ENCODE data around the gene NMS.

NMS gene

DNA sequence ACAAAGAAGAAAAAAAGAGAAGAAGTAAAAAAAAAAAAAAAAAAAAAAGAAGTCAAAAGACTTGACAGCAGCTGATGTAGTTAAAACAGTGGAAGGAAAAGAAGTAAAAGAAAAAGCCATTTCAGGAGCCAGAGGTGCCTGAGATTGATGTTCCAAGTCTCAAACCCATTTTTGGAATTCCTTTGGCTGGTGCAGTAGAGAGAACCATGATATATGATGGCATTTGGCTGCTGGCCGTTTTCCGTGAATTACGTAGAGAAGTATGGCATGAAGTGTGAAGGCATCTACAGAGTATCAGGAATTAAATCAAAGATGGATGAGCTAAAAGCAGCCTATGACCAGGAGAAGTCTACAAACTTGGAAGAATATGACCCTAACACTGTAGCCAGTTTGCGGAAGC lies 45.2 kb upstream of the NMS start:
- TF ChIP-seq, protein P1, sequence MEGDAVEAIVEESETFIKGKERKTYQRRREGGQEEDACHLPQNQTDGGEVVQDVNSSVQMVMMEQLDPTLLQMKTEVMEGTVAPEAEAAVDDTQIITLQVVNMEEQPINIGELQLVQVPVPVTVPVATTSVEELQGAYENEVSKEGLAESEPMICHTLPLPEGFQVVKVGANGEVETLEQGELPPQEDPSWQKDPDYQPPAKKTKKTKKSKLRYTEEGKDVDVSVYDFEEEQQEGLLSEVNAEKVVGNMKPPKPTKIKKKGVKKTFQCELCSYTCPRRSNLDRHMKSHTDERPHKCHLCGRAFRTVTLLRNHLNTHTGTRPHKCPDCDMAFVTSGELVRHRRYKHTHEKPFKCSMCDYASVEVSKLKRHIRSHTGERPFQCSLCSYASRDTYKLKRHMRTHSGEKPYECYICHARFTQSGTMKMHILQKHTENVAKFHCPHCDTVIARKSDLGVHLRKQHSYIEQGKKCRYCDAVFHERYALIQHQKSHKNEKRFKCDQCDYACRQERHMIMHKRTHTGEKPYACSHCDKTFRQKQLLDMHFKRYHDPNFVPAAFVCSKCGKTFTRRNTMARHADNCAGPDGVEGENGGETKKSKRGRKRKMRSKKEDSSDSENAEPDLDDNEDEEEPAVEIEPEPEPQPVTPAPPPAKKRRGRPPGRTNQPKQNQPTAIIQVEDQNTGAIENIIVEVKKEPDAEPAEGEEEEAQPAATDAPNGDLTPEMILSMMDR (IDR thresholded peaks at IDR 0.05; ENCODE audit: low read depth, low read length): no peak
- no peak for TF ChIP-seq EZH2phosphoT487 (IDR thresholded peaks at IDR 0.05; ENCODE audit: low read depth)
- Histone ChIP-seq H3K27me3 (ENCODE audit: low read depth, low read length) (no peaks in the 10 kb centered on the region), H3K9ac (ENCODE audit: low read length) (no peak overlapping the region), H3K4me3 (ENCODE audit: low read length) (no peak overlapping the region), H3K27ac (ENCODE audit: low read length) (no peak overlapping the region), H3K4me1 (ENCODE audit: low read length) (peaks cover 15% of the 10 kb centered on the region), H2AFZ (ENCODE audit: low read depth, low read length) (no peak overlapping the region), H4K20me1 (ENCODE audit: insufficient read depth, low read length) (no peaks in the 10 kb centered on the region), H3K36me3 (replicated peaks; ENCODE audit: low read depth, low read length) (no peaks in the 10 kb centered on the region), H3K4me2 (ENCODE audit: low read length) (no peak overlapping the region), H3K79me2 (ENCODE audit: low read length) (no peaks in the 10 kb centered on the region), H3K9me3 (ENCODE audit: insufficient read depth, low read length) (no peaks in the 10 kb centered on the region)

DNA sequence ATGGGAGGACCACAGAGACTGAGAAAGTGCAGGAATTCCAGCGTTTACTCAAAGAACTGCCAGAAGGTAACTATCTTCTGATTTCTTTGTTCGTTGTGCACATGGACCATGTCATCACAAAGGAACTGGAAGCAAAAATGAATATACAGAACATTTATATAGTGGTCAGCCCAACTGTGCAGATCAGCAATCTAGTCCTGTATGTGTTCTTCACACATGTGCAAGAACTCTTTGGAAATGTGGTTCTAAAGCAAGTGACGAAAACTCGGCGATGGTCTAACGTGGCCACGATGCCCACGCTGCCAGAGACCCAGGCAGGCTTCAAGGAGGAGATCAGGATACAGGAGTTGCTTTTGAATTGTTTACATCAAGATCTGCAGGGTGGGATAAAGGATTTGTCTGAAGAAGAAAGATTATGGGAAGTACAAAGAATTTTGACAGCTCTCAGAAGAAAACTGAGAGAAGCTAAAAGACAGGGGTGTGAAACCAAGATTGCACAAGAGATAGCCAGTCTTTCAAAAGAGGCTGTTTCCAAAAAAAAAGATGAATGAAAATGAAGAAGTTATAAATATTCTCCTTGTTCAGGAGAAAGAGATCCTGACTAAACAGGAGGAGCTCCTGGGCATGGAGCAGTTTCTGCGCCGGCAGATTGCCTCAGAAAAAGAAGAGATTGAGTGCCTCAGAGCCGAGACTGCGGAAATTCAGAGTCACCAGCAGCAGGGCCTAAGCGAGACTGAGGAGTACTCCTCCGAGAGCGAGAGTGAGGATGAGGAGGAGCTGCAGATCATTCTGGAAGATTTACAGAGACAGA lies 44.5 kb upstream of the NMS start:
- Histone ChIP-seq H3K4me3 (ENCODE audit: low read length) (no peak overlapping the region), H2AFZ (ENCODE audit: low read depth, low read length) (no peak overlapping the region), H3K9me3 (ENCODE audit: insufficient read depth, low read length) (no peaks in the 10 kb centered on the region), H3K27ac (ENCODE audit: low read length) (no peak overlapping the region), H3K4me2 (ENCODE audit: low read length) (no peak overlapping the region), H4K20me1 (ENCODE audit: insufficient read depth, low read length) (no peaks in the 10 kb centered on the region), H3K36me3 (replicated peaks; ENCODE audit: low read depth, low read length) (no peaks in the 10 kb centered on the region), H3K9ac (ENCODE audit: low read length) (no peak overlapping the region), H3K27me3 (ENCODE audit: low read depth, low read length) (no peaks in the 10 kb centered on the region), H3K79me2 (ENCODE audit: low read length) (no peaks in the 10 kb centered on the region), H3K4me1 (ENCODE audit: low read length) (peaks cover 15% of the 10 kb centered on the region)
- TF ChIP-seq, protein P1 (IDR thresholded peaks at IDR 0.05; ENCODE audit: low read depth, low read length): no peak
- no peak for TF ChIP-seq EZH2phosphoT487 (IDR thresholded peaks at IDR 0.05; ENCODE audit: low read depth)

DNA sequence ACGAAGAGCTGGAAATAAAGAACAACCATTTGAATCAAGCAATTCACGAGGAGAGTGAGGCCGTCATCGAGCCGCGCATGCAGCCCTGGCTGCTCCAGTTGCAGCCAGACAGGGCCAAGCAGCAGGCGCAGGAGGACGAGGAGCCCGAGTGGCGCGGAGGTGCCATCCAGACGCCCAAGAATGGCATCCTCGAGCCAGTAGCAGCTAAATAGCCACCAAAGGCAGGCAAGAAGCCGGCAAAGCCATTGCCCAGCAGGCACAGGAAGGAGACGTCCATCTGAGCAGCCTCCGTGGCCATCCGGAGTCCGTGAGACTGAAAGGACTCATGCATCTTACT lies 43.9 kb upstream of the NMS start:
- peaks cover 15% of the 10 kb centered on the region for H3K4me1 ChIP-seq (ENCODE audit: low read length)
- no peaks in the 10 kb centered on the region for H3K27me3 ChIP-seq (ENCODE audit: low read depth, low read length)
- H3K4me3 ChIP-seq (ENCODE audit: low read length): no peak overlapping the region
- H3K9ac ChIP-seq (ENCODE audit: low read length): no peak overlapping the region
- no peaks in the 10 kb centered on the region for H3K36me3 ChIP-seq (replicated peaks; ENCODE audit: low read depth, low read length)
- no peak overlapping the region for H2AFZ ChIP-seq (ENCODE audit: low read depth, low read length)
- no peaks in the 10 kb centered on the region for H3K79me2 ChIP-seq (ENCODE audit: low read length)
- no peak for TF ChIP-seq EZH2phosphoT487 (IDR thresholded peaks at IDR 0.05; ENCODE audit: low read depth)
- TF ChIP-seq, protein P1 (IDR thresholded peaks at IDR 0.05; ENCODE audit: low read depth, low read length): no peak
- no peak overlapping the region for H3K27ac ChIP-seq (ENCODE audit: low read length)
- H4K20me1 ChIP-seq (ENCODE audit: insufficient read depth, low read length): no peaks in the 10 kb centered on the region
- no peaks in the 10 kb centered on the region for H3K9me3 ChIP-seq (ENCODE audit: insufficient read depth, low read length)
- H3K4me2 ChIP-seq (ENCODE audit: low read length): no peak overlapping the region

DNA sequence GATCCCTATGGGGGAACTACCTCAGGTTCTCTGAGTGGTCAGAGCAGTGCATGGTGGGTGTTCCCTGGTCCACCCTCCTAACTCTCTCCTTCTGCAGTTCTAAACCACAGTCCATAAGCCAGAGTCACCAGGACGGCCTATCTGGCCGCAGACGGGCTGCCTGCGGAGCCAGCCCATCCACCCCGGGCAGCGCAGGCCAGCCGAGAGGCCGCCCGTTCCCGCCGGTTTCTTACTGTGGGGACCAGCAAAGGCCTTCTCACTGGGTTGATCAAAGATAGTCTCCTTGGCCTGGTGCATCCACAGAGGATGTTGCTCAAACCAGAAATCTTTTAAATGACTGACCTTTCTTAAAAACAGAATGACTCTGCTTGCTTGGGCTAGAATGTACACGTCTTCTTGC lies 43.2 kb upstream of the NMS start:
- H3K27me3 ChIP-seq (ENCODE audit: low read depth, low read length): no peaks in the 10 kb centered on the region
- H3K4me3 ChIP-seq (ENCODE audit: low read length): no peak overlapping the region
- no peak overlapping the region for H3K4me2 ChIP-seq (ENCODE audit: low read length)
- no peaks in the 10 kb centered on the region for H3K36me3 ChIP-seq (replicated peaks; ENCODE audit: low read depth, low read length)
- no peaks in the 10 kb centered on the region for H4K20me1 ChIP-seq (ENCODE audit: insufficient read depth, low read length)
- no peak overlapping the region for H2AFZ ChIP-seq (ENCODE audit: low read depth, low read length)
- no peaks in the 10 kb centered on the region for H3K9me3 ChIP-seq (ENCODE audit: insufficient read depth, low read length)
- H3K79me2 ChIP-seq (ENCODE audit: low read length): no peaks in the 10 kb centered on the region
- no peak overlapping the region for H3K27ac ChIP-seq (ENCODE audit: low read length)
- TF ChIP-seq, protein P1 (IDR thresholded peaks at IDR 0.05; ENCODE audit: low read depth, low read length): no peak
- no peak for TF ChIP-seq EZH2phosphoT487 (IDR thresholded peaks at IDR 0.05; ENCODE audit: low read depth)
- peaks cover 13% of the 10 kb centered on the region for H3K4me1 ChIP-seq (ENCODE audit: low read length)
- no peak overlapping the region for H3K9ac ChIP-seq (ENCODE audit: low read length)

Measured in OCI-LY3 (cell line).